Endothelial cell of umbilical vein (primary cell): ENCODE results near the gene ERCC4. TPM values are rescaled to one million over a fixed set of nuclear protein-coding genes. Genes with fewer than 3 reads are reported as not detected.

Experiments
- BruUV-seq: library from RNA; stranded (reverse); fragments of 400-500 nt; replicated peaks from 2 replicates; lab custom pipeline; 2021; lab: Mats Ljungman, UMichigan
- CTCF ChIA-PET: fragments of 300-600, 350-600 bp; sonication (Branson Sonifier 250); formaldehyde crosslinking; loops from one replicate; lab custom pipeline; 2021; ENCODE audit warnings: antibody characterized with exemption, inconsistent platforms; lab: Charles Lee
- POLR2A ChIA-PET: fragments of 300-600, 350-600 bp; sonication (Branson Sonifier 250); formaldehyde crosslinking; loops from one replicate; lab custom pipeline; 2021; ENCODE audit warnings: antibody characterized with exemption, inconsistent platforms; lab: Charles Lee
- DNase-seq: peaks from one replicate; pipeline ENCODE4 v3.0.0-alpha.2; 2011; ENCODE audit warnings: low read depth, low spot score
- FAIRE-seq: peaks from 2 replicates; lab custom pipeline; 2011; peaks lifted over from hg19 to GRCh38; lab: Jason Lieb, UNC
- H2AFZ ChIP-seq: 2 replicates; pipeline ENCODE4 v1.6.0; 2012; ENCODE audit warnings: low read depth, low read length, control low read depth, inconsistent platforms
- H3K27ac ChIP-seq: 2 replicates; pipeline ENCODE4 v1.5.1; 2011; ENCODE audit warnings: low read depth, mild to moderate bottlenecking, control low read depth, low read length, moderate library complexity; ENCODE audit not compliant: insufficient read depth
- H3K27me3 ChIP-seq, 2 experiments: 2 replicates each; pipeline versions ENCODE4 v1.6.0 to v1.6.1; 2011; ENCODE audit warnings: low read length in 2 of 2, mixed read lengths in 1 of 2; ENCODE audit not compliant: control insufficient read depth in 2 of 2, insufficient read depth in 2 of 2
- H3K36me3 ChIP-seq, 2 experiments: 2 replicates in 1 of 2; 3 replicates in 1 of 2; pipeline ENCODE4 v1.5.1; 2011; ENCODE audit warnings: low read length in 2 of 2, mild to moderate bottlenecking in 1 of 2, moderate library complexity in 1 of 2; ENCODE audit not compliant: control insufficient read depth in 2 of 2, insufficient read depth in 2 of 2; ENCODE audit errors: extremely low read depth in 1 of 2
- H3K4me1 ChIP-seq: 3 replicates; pipeline ENCODE4 v1.5.1; 2011; ENCODE audit warnings: mild to moderate bottlenecking, low read length; ENCODE audit not compliant: control insufficient read depth, insufficient read depth; ENCODE audit errors: extremely low read depth
- H3K4me2 ChIP-seq: 2 replicates; pipeline ENCODE4 v1.6.1; 2011; ENCODE audit warnings: low read length, control low read depth, mixed read lengths; ENCODE audit not compliant: insufficient read depth
- H3K4me3 ChIP-seq, 3 experiments: fragments of 200-600 bp in 1 of 3; sonication (generic), shearing (Covaris generic) in 1 of 3; replicated peaks in 1 of 3; 2 replicates each; pipeline ENCODE4 v1.5.1; 2011 to 2016; ENCODE audit warnings: control low read depth in 3 of 3, low read length in 3 of 3, mild to moderate bottlenecking in 2 of 3, inconsistent platforms in 1 of 3, low read depth in 1 of 3, moderate library complexity in 1 of 3; ENCODE audit not compliant: insufficient read depth in 1 of 3
- H3K79me2 ChIP-seq: 2 replicates; pipeline ENCODE4 v1.6.0; 2012; ENCODE audit warnings: low read length, inconsistent platforms; ENCODE audit not compliant: control insufficient read depth, insufficient read depth
- H3K9ac ChIP-seq: replicated peaks from 2 replicates; pipeline ENCODE3; 2011; ENCODE audit warnings: low read length, control low read depth; ENCODE audit not compliant: insufficient read depth; ENCODE audit errors: extremely low read depth
- H3K9me1 ChIP-seq: replicated peaks from 3 replicates; pipeline ENCODE4 v1.6.0; 2011; ENCODE audit warnings: mild to moderate bottlenecking, low read length; ENCODE audit not compliant: control insufficient read depth, insufficient read depth; ENCODE audit errors: extremely low read depth
- H3K9me3 ChIP-seq: replicated peaks from 2 replicates; pipeline ENCODE4 v1.5.1; 2012; ENCODE audit warnings: low read length, inconsistent platforms; ENCODE audit not compliant: control insufficient read depth, insufficient read depth
- H4K20me1 ChIP-seq: replicated peaks from 2 replicates; pipeline ENCODE3; 2011; ENCODE audit warnings: mild to moderate bottlenecking, low read length; ENCODE audit not compliant: control insufficient read depth, insufficient read depth; ENCODE audit errors: extremely low read depth
- CTCF ChIP-seq, 2 donors: IDR thresholded peaks; 1 replicate in 1 of 2; 2 replicates in 1 of 2; pipeline ENCODE4 v1.5.1; 2011; ENCODE audit warnings: low read length in 2 of 2, mild to moderate bottlenecking in 2 of 2, moderate library complexity in 2 of 2, control low read depth in 1 of 2, inconsistent platforms in 1 of 2, low read depth in 1 of 2; ENCODE audit not compliant: insufficient read depth in 1 of 2; ENCODE audit errors: extremely low read depth in 1 of 2
- EZH2 ChIP-seq: IDR thresholded peaks from 2 replicates; pipeline ENCODE4 v1.6.1; 2012; ENCODE audit warnings: borderline replicate concordance, low read depth, mild to moderate bottlenecking, moderate library complexity, low read length, inconsistent platforms; ENCODE audit not compliant: severe bottlenecking
- FOS ChIP-seq: IDR thresholded peaks from 2 replicates; pipeline ENCODE4 v1.6.1; 2011; ENCODE audit warnings: mild to moderate bottlenecking, low read length, moderate library complexity, borderline replicate concordance; ENCODE audit not compliant: insufficient read depth
- GATA2 ChIP-seq: IDR thresholded peaks from 2 replicates; pipeline ENCODE4 v1.7.0; 2011; ENCODE audit warnings: low read depth, mild to moderate bottlenecking, moderate library complexity, mixed read lengths, low read length; ENCODE audit not compliant: insufficient read length, insufficient read depth
- JUN ChIP-seq: IDR thresholded peaks from 2 replicates; pipeline ENCODE4 v1.6.1; 2011; ENCODE audit warnings: borderline replicate concordance, low read depth; ENCODE audit not compliant: insufficient read length, insufficient read depth
- MAX ChIP-seq: IDR thresholded peaks from 2 replicates; pipeline ENCODE4 v1.6.1; 2011; ENCODE audit not compliant: insufficient read depth, insufficient read length
- MYC ChIP-seq: IDR thresholded peaks from one replicate; pipeline ENCODE4 v1.6.1; 2011; ENCODE audit warnings: mild to moderate bottlenecking, low read depth, low read length
- POLR2A ChIP-seq: IDR thresholded peaks from 2 replicates; pipeline ENCODE4 v1.6.1; 2012; ENCODE audit warnings: low read depth, mild to moderate bottlenecking, control low read depth, low read length
- POLR2AphosphoS5 ChIP-seq: IDR thresholded peaks from 2 replicates; pipeline ENCODE4 v1.6.1; 2012; ENCODE audit warnings: low read depth, mild to moderate bottlenecking, control low read depth, low read length, moderate library complexity; ENCODE audit not compliant: insufficient read depth
- dilution Hi-C: fragments of 300-500 bp; cut with MboI; formaldehyde crosslinking; loops from one replicate; pipeline ENCODE4 v1.15.0; 2019; ENCODE audit warnings: low sequenced_read_pairs; ENCODE audit not compliant: extremely low pct_ligation_motif_present
- intact Hi-C: fragments of 100-400 bp; cut with micrococcal nuclease; formaldehyde crosslinking; loops from one replicate; pipeline ENCODE4 v1.10.0; 2022
- polyA plus RNA-seq, 4 experiments: library from polyadenylated mRNA; depleted of rRNA in 3 of 4; stranded (reverse) in 3 of 4; unstranded in 1 of 4; fragments of >200 nt; gene quantifications; 2 replicates each; pipeline versions ENCODE4 v1.2.1 to v1.2.3, GENCODE V29; 2011 to 2012; ENCODE audit warnings: missing spikeins in 1 of 4
- total RNA-seq: library from RNA; stranded (reverse); gene quantifications from 2 replicates; pipeline ENCODE4 v1.2.3, GENCODE V29; 2021

ERCC4 gene
- total and polyA plus RNA-seq, 2 donors (not counting 3 experiments of a cell fraction or from before 2014, with no cell fraction given), result 4.9 to 17.1 TPM

- dilution Hi-C loops, result loop anchor here (25.0 kb wide), 1 partner anchor 310 kb away; no protein-coding TSS in a partner anchor
- no peak overlapping the region for H3K4me3 ChIP-seq
- no peaks in the 10 kb centered on the region for H3K27me3 ChIP-seq
- intact Hi-C loops, result no loop called here
- H3K9me1 ChIP-seq, result no peaks in the 10 kb centered on the region
- DNase-seq (no peak), FAIRE-seq (no peak)
- peaks cover 2% of the 10 kb centered on the region in 2 experiments for H3K36me3 ChIP-seq
- H2AFZ ChIP-seq, result no peak overlapping the region
- TF ChIP-seq GATA2 (no peak), MYC (no peak), EZH2 (no peak), CTCF (IDR thresholded peaks at IDR 0.05; ENCODE audit: extremely low read depth in 1 of 2, insufficient read depth in 1 of 2, low read depth in 1 of 2, low read length in 2 of 2) (no peak), POLR2AphosphoS5 (no peak), POLR2A (no peak), FOS (no peak), MAX (no peak), JUN (no peak)
- no TSS peak for BruUV-seq
- no peak overlapping the region for H3K27ac ChIP-seq
- ChIA-PET POLR2A (interaction anchor here (1.0 kb wide), 1 partner anchor 183 kb away, joined by 5 read pairs; no protein-coding TSS in a partner anchor), CTCF (no interaction called here)
- no peaks in the 10 kb centered on the region for H3K79me2 ChIP-seq
- no peak overlapping the region for H3K9ac ChIP-seq
- H3K9me3 ChIP-seq, result no peaks in the 10 kb centered on the region
- no peaks in the 10 kb centered on the region for H3K4me1 ChIP-seq
- H4K20me1 ChIP-seq, result no peaks in the 10 kb centered on the region
- no peak overlapping the region for H3K4me2 ChIP-seq
Measured at GRCh38 chr16:13926891-13927290, 6.9 kb downstream of the ERCC4 start.
